ENCODE results near the gene GDI2. TPM values are rescaled to one million over a fixed set of nuclear protein-coding genes. Genes with fewer than 3 reads are reported as not detected.

Gene GDI2
- total RNA-seq, 1 experiment from 2014 or later, result 210 TPM

DNA sequence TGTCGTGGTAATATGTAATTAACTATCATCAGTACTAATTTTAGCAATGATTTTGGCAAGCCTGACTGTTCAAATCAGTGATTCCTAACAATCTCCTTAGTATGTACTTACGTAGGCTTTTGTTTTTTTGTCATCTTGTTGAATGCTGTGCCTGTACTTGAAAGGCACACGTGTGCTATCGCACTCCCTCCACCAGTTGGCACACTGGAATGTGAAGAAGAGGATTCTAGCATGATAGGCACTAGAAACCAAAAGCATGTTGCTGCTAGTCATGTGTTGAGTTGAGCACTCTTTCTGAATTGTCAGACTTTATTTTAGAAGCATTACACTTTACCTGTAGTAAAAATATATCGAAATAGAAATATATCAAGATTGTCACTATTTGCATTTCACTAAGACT, 69.5 kb downstream of the GDI2 start:
- no peak for DNase-seq (ENCODE audit: low read depth)

DNA sequence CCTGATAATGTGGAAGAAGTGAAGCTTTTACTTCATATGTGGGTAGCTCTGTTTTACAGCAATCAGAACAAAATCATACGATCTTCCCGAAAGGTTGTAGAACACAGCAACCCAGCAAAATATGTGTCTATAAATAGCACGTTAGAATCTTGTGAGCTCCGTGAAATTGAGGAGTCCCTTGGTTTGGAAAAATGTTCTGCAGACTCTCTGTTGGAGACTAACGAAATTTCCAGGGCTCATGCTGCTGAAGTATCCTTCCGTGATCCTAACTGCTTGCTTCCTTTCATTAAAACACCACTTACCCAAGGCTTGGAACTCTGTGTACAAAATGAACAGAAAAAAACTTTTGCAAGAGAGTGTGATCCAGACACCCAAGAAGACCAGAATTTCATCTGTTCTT, 71.1 kb downstream of the GDI2 start:
- no peak for DNase-seq (ENCODE audit: low read depth)

GRCh38 chr10:5741276-5741675, 72.0 kb downstream of the GDI2 start:
- no peak for DNase-seq (ENCODE audit: low read depth)

DNA sequence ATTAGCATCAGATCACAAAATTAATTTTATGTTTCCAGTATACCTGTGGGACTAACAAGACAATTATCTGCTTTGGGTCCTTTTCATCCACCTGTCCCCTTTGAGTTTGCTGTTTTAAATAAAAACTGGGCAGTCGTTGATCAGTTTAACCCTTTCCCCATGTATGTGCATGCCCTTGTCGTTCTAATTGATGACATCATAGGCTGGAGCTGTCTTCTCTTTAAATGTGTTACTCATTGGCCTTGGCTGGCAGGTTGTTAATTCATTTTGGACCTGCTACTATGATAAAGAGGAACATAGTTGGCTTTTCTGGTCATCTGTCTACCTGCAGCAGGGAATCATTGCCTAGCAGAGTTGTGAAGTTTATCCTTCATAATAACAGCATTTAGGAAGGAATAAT, 74.8 kb downstream of the GDI2 start:
- no peak for DNase-seq (ENCODE audit: low read depth)

DNA sequence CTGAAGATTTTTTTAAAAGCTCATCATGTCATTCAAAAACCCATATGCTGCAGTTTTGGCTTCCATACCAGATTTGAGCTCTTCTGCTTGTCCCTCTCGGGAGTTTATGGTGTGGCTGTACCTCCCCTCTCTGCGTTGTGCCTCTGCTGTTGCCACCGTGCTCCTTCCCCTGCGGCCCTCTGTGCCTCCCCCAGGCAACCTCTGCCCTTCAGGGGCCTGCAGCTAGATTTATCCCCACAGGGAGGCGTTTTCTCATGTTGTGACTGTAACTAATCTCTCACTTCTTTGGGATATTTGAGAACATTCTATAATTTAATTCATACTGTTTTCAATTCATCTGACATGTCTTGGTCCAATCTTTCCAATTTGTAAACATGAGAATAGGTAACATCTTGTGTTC, 75.9 kb downstream of the GDI2 start:
- no peak for DNase-seq (ENCODE audit: low read depth)

DNA sequence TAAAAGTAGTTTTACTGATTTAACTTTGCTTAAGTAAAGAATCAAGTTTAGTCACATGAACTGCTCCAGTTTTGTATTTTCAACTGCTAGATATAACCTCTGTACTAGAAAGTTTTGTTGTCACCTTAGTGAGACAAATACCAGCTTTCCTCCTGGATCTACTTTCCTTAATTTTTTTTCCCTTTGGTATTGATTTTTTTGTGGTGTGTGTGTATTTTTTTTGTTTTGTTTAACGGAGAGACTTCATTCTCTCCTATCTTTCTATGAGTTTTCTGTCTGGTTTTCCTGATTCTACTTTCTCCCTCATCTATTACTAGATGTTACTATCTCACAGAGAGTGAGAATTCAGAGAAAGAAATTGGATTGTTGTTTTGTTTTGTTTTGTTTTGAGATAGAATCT, 76.6 kb downstream of the GDI2 start:
- DNase-seq (ENCODE audit: low read depth), result no peak

DNA sequence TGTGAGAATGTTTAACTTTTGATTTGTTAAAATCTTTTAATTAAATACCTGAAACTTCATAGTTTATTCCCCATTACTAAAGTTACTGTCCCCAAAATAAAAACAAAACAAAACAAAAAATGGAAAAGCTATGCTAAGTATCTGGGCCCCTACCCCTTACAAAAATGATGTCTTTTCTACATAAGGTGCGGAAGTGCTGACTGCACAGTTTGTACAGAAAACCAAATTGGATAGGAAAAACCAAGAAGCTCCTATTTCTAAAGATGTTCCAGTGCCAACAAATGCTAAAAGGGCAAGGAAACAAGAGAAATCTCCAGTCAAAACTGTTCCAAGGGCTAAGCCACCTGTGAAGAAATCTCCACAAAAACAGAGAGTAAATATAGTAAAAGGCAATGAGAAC, 78.1 kb downstream of the GDI2 start:
- no peak for DNase-seq (ENCODE audit: low read depth)

DNA sequence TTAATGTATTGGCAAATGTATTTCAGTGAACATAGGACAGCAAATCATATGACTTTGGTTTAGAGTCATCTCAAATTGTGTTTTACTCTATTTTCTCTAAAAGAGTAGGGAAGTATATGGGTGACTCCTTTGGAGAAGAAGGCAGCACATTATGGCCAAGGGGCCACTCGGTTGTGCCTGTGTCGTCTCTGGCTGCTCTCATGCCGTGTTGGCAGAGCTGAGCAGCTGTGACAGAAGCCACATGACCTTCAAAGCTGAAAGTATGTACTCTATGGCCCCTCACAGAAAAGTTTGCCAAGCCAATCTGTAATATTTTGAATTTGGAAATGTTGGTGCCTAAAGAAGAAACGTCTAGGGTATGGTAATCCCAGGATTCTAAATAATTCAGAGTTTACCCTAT, 81.1 kb downstream of the GDI2 start:
- no peak for DNase-seq (ENCODE audit: low read depth)

GRCh38 chr10:5731559-5731958, 81.7 kb downstream of the GDI2 start:
- DNase-seq (ENCODE audit: low read depth), result no peak

DNA sequence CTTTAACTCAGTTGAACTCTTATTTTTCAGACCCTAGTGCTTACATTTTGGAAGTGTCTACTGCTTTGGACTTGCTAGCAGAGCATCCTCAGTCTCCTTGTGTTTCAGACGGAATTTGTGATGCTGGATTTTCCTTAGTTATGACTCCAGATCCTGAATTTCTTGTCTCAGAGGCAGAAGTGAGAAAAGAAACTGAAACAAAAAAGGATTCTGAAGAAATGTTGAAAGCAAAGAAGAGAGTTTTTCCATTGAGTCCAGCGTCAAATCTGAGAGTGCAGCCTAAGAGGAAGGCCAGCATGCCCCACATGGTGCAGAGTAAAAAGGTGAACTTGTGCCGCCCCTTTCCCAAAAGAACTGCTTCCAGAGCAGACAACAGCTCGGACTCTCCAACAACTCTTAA, 82.5 kb downstream of the GDI2 start:
- DNase-seq (ENCODE audit: low read depth), result no peak

- no peak for DNase-seq (ENCODE audit: low read depth)
These were observed 89.5 kb downstream of the GDI2 start for GRCh38 chr10:5723692-5724091.

DNA sequence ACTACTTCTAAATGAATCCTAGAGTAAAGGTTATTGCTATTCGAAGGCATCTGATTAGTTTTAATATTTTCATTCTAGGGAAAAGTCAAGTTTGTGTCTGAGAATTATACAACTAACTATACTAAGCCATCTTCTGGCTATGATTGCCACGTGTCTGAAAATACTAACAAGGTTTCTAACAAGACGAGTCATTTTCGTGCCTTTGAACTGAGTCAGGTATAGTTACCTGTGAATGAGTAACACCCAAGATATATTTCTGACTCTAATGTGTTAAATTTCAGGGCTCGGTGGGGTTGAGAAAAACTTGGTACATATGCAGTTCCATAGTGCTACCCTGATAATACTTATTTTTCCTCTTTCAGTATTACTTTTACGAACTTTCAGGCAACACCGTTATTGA, 93.1 kb downstream of the GDI2 start:
- no peak for DNase-seq (ENCODE audit: low read depth)

DNA sequence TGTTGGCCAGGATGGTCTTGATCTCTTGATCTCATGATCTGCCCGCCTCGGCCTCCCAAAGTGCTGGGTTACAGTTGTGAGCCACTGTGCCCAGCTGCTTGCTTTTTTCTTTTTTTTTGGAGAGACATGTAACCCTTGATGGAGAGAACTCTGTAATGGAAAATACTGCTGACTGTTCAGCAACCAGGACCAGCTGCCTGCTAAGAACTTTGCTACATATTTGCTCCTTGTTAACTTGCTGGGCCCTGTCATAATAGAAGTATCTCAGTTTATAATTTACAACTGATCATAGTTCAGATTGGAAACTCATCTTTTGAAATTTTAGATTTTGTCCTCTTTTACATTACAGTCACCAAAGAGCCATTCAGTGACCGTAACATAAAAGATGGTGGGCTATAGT, 93.7 kb downstream of the GDI2 start:
- DNase-seq (ENCODE audit: low read depth), result no peak

Other genes starting within 250 kb of the GDI2 start
- 7.0 and 8.4 TPM in 2 replicates for gene ASB13, start 146.8 kb downstream of the GDI2 start, total RNA-seq (2014; rRNA removed; shearing (Covaris generic))
- 34.6 and 55.0 TPM in 2 replicates for gene TASOR2, start 128.6 kb downstream of the GDI2 start, total RNA-seq (2014; rRNA removed; shearing (Covaris generic))
- 1.6 and 3.7 TPM in 2 replicates for gene ANKRD16, start 76.5 kb upstream of the GDI2 start, total RNA-seq (2014; rRNA removed; shearing (Covaris generic))
- 32.3 and 51.9 TPM in 2 replicates for gene FBH1, start 76.8 kb upstream of the GDI2 start, total RNA-seq (2014; rRNA removed; shearing (Covaris generic))
- gene IL15RA, start 164.1 kb upstream of the GDI2 start, total RNA-seq (2014; rRNA removed; shearing (Covaris generic)), result 14.9 and 26.3 TPM in 2 replicates
- not detected in 2 replicates for gene IL2RA, start 248.9 kb upstream of the GDI2 start, total RNA-seq (2014; rRNA removed; shearing (Covaris generic))